Measurements from ENCODE around the gene LRG1. TPM values are rescaled to one million over a fixed set of nuclear protein-coding genes. Genes with fewer than 3 reads are reported as not detected.
A peak's percentile ranks its signal among the peaks of the same experiment; 100 is the strongest.

Gene LRG1
- total RNA-seq, 1 donor from 2014 or later: not detected

DNA sequence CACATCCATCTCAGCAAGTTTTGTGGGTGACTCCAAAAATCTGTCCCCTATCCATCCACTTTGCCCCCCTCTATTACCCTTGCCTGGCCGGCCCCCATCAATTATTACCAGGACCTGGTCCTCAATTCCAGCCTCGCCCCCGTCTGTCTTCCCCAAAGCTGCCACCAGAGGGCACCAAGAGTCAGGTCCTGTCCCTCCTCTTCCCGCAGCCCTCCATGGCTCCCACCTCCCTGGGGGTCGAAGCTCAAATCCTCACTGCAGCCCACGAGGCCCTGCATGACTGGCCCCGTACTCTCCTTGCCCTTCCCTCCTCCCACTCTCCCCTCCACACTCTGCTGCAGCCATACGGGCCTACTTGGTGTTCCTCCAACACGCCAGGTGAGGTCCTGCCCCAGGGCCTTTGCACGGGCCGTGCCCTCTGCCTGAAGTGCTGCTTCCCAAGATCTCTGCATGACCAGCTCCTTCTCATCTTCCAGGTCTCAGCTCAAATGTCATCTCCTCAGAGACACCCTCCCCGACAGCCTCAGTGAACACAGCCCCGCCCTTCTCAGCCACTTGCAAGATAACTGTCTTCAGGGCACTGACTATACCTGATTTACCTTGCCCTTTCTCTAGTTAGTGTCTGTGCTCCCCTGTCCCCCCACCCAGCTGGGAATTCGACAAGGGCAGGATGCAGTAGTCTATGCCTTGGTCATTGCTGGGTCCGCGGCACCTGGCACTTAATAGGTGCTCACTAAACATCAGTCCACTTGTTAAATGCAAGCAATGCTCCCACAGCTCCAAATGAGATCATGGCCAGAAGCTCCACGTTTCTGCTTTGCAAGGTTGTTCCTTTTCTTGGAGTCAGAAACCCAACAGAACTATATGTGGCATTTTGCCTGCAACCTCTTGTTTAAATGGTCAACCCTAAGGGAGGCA, 36.4 kb upstream of the LRG1 start:
- Histone ChIP-seq H3K27me3 (no peaks in the 10 kb centered on the region), H2AFZ (replicated peaks) (no peak overlapping the region), H3K9ac (no peak overlapping the region), H3F3A (ENCODE audit: low read depth) (peaks cover 37% of the 10 kb centered on the region), H3K4me2 (no peak overlapping the region), H3K79me2 (ENCODE audit: low read depth) (peaks cover 71% of the 10 kb centered on the region), H3K9me3 (ENCODE audit: low read depth) (no peaks in the 10 kb centered on the region), H3K4me1 (peaks cover 15% of the 10 kb centered on the region), H3K27ac (no peak overlapping the region), H4K20me1 (ENCODE audit: low read depth) (peaks cover 85% of the 10 kb centered on the region), H3K36me3 (no peaks in the 10 kb centered on the region), H3K4me3 (no peak overlapping the region)
- no peak for TF ChIP-seq EZH2phosphoT487 (IDR thresholded peaks at IDR 0.05)
- peak; percentile 68 for TF ChIP-seq CTCF (IDR thresholded peaks at IDR 0.05)
- no peak for TF ChIP-seq EZH2 (IDR thresholded peaks at IDR 0.05)
- no peaks in the 10 kb centered on the region for H3K36me3 Mint-ChIP-seq
- H3K4me1 Mint-ChIP-seq: peaks cover 24% of the 10 kb centered on the region
- peak overlapping the region; percentile 14 for H3K27ac Mint-ChIP-seq
- H3K4me3 Mint-ChIP-seq: peak overlapping the region; percentile 52
- H3K9me3 Mint-ChIP-seq: no peaks in the 10 kb centered on the region
- peak; percentile 69 for DNase-seq (ENCODE audit: low spot score)
- peaks cover 15% of the 10 kb centered on the region for H3K27me3 Mint-ChIP-seq (ENCODE audit: insufficient read depth, low read depth)

GRCh38 chr19:4575267-4576015, 35.6 kb upstream of the LRG1 start:
- no peak overlapping the region for H2AFZ ChIP-seq (replicated peaks)
- Mint-ChIP-seq H3K36me3 (no peaks in the 10 kb centered on the region), H3K27ac (peak overlapping the region; percentile 66), H3K4me3 (peak overlapping the region; percentile 52), H3K4me1 (peaks cover 27% of the 10 kb centered on the region), H3K9me3 (no peaks in the 10 kb centered on the region), H3K27me3 (ENCODE audit: insufficient read depth, low read depth) (peaks cover 15% of the 10 kb centered on the region)
- peak; percentile 36 for DNase-seq (ENCODE audit: low spot score)
- no peaks in the 10 kb centered on the region for H3K27me3 ChIP-seq
- peaks cover 15% of the 10 kb centered on the region for H3K4me1 ChIP-seq
- peak overlapping the region; percentile 35 for H3K4me2 ChIP-seq
- peaks cover 93% of the 10 kb centered on the region for H4K20me1 ChIP-seq (ENCODE audit: low read depth)
- peaks cover 71% of the 10 kb centered on the region for H3K79me2 ChIP-seq (ENCODE audit: low read depth)
- no peak for TF ChIP-seq EZH2phosphoT487 (IDR thresholded peaks at IDR 0.05)
- TF ChIP-seq EZH2 (IDR thresholded peaks at IDR 0.05): no peak
- TF ChIP-seq CTCF (IDR thresholded peaks at IDR 0.05): no peak
- no peaks in the 10 kb centered on the region for H3K9me3 ChIP-seq (ENCODE audit: low read depth)
- no peak overlapping the region for H3K27ac ChIP-seq
- peaks cover 36% of the 10 kb centered on the region for H3F3A ChIP-seq (ENCODE audit: low read depth)
- H3K4me3 ChIP-seq: no peak overlapping the region
- no peak overlapping the region for H3K9ac ChIP-seq
- no peaks in the 10 kb centered on the region for H3K36me3 ChIP-seq

GRCh38 chr19:4573682-4574081, 33.8 kb upstream of the LRG1 start:
- no peaks in the 10 kb centered on the region for H3K36me3 Mint-ChIP-seq
- no peak overlapping the region for H3K4me3 ChIP-seq
- H3F3A ChIP-seq (ENCODE audit: low read depth): peaks cover 23% of the 10 kb centered on the region
- no peak overlapping the region for H3K27ac ChIP-seq
- H3K4me1 Mint-ChIP-seq: peaks cover 23% of the 10 kb centered on the region
- no peak overlapping the region for H3K4me3 Mint-ChIP-seq
- H3K36me3 ChIP-seq: no peaks in the 10 kb centered on the region
- TF ChIP-seq CTCF (IDR thresholded peaks at IDR 0.05) (no peak), EZH2 (IDR thresholded peaks at IDR 0.05) (no peak), EZH2phosphoT487 (IDR thresholded peaks at IDR 0.05) (no peak)
- no peaks in the 10 kb centered on the region for H3K27me3 ChIP-seq
- H3K4me2 ChIP-seq: no peak overlapping the region
- H3K9ac ChIP-seq: no peak overlapping the region
- peaks cover 86% of the 10 kb centered on the region for H4K20me1 ChIP-seq (ENCODE audit: low read depth)
- peaks cover 11% of the 10 kb centered on the region for H3K4me1 ChIP-seq
- H3K9me3 Mint-ChIP-seq: no peaks in the 10 kb centered on the region
- peaks cover 8% of the 10 kb centered on the region for H3K27me3 Mint-ChIP-seq (ENCODE audit: insufficient read depth, low read depth)
- peak overlapping the region; percentile 42 for H3K27ac Mint-ChIP-seq
- H3K79me2 ChIP-seq (ENCODE audit: low read depth): peaks cover 60% of the 10 kb centered on the region
- no peak overlapping the region for H2AFZ ChIP-seq (replicated peaks)
- no peaks in the 10 kb centered on the region for H3K9me3 ChIP-seq (ENCODE audit: low read depth)
- DNase-seq (ENCODE audit: low spot score): no peak
